ENCODE results near the gene PAGE2B.
"Not testable (repeated sequence)": the region's sequence is repeated elsewhere in the genome, so short reads cannot be mapped to it uniquely, and the experiment has no call there.

PAGE2B gene

GRCh38 chrX:55111578-55112254 is 36.9 kb downstream of the PAGE2B start:
- TF ChIP-seq, protein P1, sequence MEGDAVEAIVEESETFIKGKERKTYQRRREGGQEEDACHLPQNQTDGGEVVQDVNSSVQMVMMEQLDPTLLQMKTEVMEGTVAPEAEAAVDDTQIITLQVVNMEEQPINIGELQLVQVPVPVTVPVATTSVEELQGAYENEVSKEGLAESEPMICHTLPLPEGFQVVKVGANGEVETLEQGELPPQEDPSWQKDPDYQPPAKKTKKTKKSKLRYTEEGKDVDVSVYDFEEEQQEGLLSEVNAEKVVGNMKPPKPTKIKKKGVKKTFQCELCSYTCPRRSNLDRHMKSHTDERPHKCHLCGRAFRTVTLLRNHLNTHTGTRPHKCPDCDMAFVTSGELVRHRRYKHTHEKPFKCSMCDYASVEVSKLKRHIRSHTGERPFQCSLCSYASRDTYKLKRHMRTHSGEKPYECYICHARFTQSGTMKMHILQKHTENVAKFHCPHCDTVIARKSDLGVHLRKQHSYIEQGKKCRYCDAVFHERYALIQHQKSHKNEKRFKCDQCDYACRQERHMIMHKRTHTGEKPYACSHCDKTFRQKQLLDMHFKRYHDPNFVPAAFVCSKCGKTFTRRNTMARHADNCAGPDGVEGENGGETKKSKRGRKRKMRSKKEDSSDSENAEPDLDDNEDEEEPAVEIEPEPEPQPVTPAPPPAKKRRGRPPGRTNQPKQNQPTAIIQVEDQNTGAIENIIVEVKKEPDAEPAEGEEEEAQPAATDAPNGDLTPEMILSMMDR (IDR thresholded peaks at IDR 0.05), result no peak
- no peaks in the 10 kb centered on the region for H3K36me3 ChIP-seq

DNA sequence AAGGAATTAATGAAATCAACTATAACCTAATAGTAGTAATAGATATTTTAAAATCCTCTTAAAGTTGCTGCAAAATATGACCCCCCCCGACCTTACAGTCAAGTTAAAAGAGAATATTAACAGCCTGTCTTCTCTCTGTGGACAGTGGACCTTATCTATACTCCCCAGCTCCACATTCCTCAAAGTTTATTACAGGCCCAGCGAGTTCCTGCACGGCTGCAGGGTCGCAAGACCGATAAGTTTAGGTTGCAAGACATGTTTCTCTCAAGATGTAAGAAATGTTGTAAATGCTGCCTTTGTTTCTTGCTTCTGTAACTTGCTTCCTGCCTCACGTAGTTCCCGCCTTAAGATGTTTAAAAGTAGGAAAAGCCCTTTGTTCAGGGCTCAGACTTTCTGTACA is 41.8 kb downstream of the PAGE2B start:
- not testable (repeated sequence) for H3K4me3 ChIP-seq (ENCODE audit: low read depth in 1 of 2, low read length in 1 of 2); H3K27ac ChIP-seq; H3K36me3 ChIP-seq; H3K9me3 ChIP-seq; H3K27me3 ChIP-seq; H3K4me1 ChIP-seq (ENCODE audit: control insufficient read depth in 1 of 2, insufficient read depth in 1 of 2, low read depth in 1 of 2, low read length in 1 of 2)

More at GRCh38 chrX:55111578-55112254, 36.9 kb downstream of the PAGE2B start:
- Histone ChIP-seq H3K4me3 (ENCODE audit: low read depth in 1 of 2, low read length in 1 of 2) (no peak overlapping the region), H3K9me3 (no peaks in the 10 kb centered on the region), H3K27ac (no peak overlapping the region), H3K27me3 (no peaks in the 10 kb centered on the region), H3K4me1 (ENCODE audit: control insufficient read depth in 1 of 2, insufficient read depth in 1 of 2, low read depth in 1 of 2, low read length in 1 of 2) (no peaks in the 10 kb centered on the region)

DNA sequence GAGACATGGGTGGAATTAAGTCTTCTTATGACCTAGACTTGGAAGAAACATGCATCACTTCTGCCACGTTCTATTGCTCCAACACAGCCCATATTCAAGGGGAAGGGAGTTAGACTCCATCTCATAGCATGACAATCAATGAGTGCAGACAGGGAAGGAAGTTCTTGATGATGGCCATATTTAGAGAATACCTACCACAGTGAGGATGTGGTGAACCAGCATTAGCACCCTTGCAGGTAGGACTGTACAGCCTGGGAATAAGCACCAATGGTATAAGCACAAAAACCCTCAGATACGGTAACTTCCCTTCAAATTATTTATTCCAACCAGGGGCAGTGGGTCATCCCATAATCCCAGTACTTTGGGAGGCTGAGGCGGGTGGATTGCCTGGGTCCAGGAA is 43.7 kb downstream of the PAGE2B start:
- H3K9me3 ChIP-seq, result no peaks in the 10 kb centered on the region
- TF ChIP-seq, protein P1 (IDR thresholded peaks at IDR 0.05), result no peak
- no peaks in the 10 kb centered on the region for H3K27me3 ChIP-seq
- H3K4me1 ChIP-seq (ENCODE audit: control insufficient read depth in 1 of 2, insufficient read depth in 1 of 2, low read depth in 1 of 2, low read length in 1 of 2), result no peaks in the 10 kb centered on the region
- no peaks in the 10 kb centered on the region for H3K36me3 ChIP-seq
- H3K4me3 ChIP-seq (ENCODE audit: low read depth in 1 of 2, low read length in 1 of 2), result no peak overlapping the region
- no peak overlapping the region for H3K27ac ChIP-seq

DNA sequence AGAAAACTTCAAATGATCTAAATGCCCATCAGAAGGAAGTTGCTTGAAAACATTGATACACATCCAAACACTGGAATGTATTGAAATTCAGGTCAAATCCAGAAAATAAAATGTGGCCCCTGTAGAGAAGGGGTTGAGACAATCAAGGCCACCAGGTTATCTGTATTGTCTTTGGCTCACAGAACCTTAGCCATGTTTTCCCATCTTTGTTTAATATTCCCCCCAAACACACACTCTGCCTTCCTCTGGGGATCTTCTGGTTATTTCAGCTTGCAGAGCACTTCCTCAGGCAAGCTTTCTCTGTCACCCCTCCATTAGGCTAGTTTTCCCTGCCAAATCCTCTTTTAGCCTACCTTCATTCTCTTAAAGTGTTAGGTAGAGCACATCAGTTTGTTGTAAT is 44.4 kb downstream of the PAGE2B start:
- TF ChIP-seq, protein P1 (IDR thresholded peaks at IDR 0.05), result no peak
- H3K27me3 ChIP-seq, result no peaks in the 10 kb centered on the region
- H3K9me3 ChIP-seq, result no peaks in the 10 kb centered on the region
- H3K27ac ChIP-seq, result no peak overlapping the region
- no peak overlapping the region for H3K4me3 ChIP-seq (ENCODE audit: low read depth in 1 of 2, low read length in 1 of 2)
- no peaks in the 10 kb centered on the region for H3K4me1 ChIP-seq (ENCODE audit: control insufficient read depth in 1 of 2, insufficient read depth in 1 of 2, low read depth in 1 of 2, low read length in 1 of 2)
- H3K36me3 ChIP-seq, result no peaks in the 10 kb centered on the region

DNA sequence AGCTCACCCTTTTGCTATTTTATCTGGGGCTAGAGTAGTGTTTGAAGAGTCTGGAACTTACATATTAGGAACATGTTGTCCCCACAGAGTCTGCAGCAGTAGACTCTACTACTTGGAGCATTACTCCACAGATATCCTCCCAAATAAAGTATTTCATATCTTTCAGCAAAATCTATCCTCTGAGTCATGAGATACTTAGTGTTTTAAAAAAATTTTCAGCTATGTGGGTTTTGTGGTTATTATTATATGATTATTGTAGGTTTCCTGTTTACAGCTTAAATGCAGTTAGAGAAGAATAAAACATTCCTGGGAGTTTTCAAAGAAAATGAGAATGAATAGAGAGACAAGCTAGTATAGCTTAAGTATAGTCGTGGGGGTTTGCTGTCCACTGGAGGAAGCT is 44.9 kb downstream of the PAGE2B start:
- Histone ChIP-seq H3K9me3 (no peaks in the 10 kb centered on the region), H3K27me3 (no peaks in the 10 kb centered on the region), H3K27ac (no peak overlapping the region), H3K4me1 (ENCODE audit: control insufficient read depth in 1 of 2, insufficient read depth in 1 of 2, low read depth in 1 of 2, low read length in 1 of 2) (no peaks in the 10 kb centered on the region), H3K4me3 (ENCODE audit: low read depth in 1 of 2, low read length in 1 of 2) (no peak overlapping the region), H3K36me3 (no peaks in the 10 kb centered on the region)
- TF ChIP-seq, protein P1 (IDR thresholded peaks at IDR 0.05), result no peak

GRCh38 chrX:55120761-55121358 is 46.0 kb downstream of the PAGE2B start:
- no peaks in the 10 kb centered on the region for H3K27me3 ChIP-seq
- H3K27ac ChIP-seq, result no peak overlapping the region

More at GRCh38 chrX:55120761-55121358, 46.0 kb downstream of the PAGE2B start:
- Histone ChIP-seq H3K4me3 (ENCODE audit: low read depth in 1 of 2, low read length in 1 of 2) (no peak overlapping the region), H3K4me1 (ENCODE audit: control insufficient read depth in 1 of 2, insufficient read depth in 1 of 2, low read depth in 1 of 2, low read length in 1 of 2) (no peaks in the 10 kb centered on the region), H3K36me3 (no peaks in the 10 kb centered on the region), H3K9me3 (no peaks in the 10 kb centered on the region)
- TF ChIP-seq, protein P1 (IDR thresholded peaks at IDR 0.05), result no peak

Data from neutrophil (primary cell).